ENCODE measurements around the gene AOPEP. TPM values are rescaled to one million over a fixed set of nuclear protein-coding genes. Genes with fewer than 3 reads are reported as not detected.

AOPEP gene
- total RNA-seq, 1 donor from 2014 or later, result 24.8 TPM

DNA sequence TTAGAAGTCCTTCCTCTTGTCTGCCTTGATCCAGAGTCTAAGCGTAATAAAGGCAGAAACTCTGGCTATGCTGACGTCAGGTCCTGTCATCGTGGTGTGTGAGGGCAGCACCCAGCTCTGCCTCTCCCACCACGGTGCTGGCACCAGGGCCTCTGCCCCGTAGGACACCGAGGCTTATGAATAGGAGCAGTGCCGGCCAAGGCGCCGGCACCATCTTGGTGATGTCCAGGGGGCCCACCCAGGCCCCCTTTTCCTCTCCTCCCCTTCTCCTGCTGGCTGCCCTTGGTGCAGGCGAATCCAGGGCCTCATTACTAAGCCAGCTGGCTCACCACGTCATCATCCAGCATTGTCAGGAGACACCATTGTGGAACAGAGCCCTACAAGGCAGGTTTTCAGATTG is 338.7 kb downstream of the AOPEP start:
- Mint-ChIP-seq H3K36me3 (ENCODE audit: low read depth) (peaks cover 3% of the 10 kb centered on the region), H3K27ac (ENCODE audit: unreplicated experiment) (no peak overlapping the region), H3K9me3 (no peaks in the 10 kb centered on the region), H3K4me3 (no peak overlapping the region), H3K27me3 (ENCODE audit: low read depth) (no peaks in the 10 kb centered on the region), H3K4me1 (peaks cover 14% of the 10 kb centered on the region)
- TF ChIP-seq, protein P1, sequence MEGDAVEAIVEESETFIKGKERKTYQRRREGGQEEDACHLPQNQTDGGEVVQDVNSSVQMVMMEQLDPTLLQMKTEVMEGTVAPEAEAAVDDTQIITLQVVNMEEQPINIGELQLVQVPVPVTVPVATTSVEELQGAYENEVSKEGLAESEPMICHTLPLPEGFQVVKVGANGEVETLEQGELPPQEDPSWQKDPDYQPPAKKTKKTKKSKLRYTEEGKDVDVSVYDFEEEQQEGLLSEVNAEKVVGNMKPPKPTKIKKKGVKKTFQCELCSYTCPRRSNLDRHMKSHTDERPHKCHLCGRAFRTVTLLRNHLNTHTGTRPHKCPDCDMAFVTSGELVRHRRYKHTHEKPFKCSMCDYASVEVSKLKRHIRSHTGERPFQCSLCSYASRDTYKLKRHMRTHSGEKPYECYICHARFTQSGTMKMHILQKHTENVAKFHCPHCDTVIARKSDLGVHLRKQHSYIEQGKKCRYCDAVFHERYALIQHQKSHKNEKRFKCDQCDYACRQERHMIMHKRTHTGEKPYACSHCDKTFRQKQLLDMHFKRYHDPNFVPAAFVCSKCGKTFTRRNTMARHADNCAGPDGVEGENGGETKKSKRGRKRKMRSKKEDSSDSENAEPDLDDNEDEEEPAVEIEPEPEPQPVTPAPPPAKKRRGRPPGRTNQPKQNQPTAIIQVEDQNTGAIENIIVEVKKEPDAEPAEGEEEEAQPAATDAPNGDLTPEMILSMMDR (conservative IDR thresholded peaks at IDR 0.05), result no peak
- no peak for DNase-seq (ENCODE audit: low read depth, low spot score)

DNA sequence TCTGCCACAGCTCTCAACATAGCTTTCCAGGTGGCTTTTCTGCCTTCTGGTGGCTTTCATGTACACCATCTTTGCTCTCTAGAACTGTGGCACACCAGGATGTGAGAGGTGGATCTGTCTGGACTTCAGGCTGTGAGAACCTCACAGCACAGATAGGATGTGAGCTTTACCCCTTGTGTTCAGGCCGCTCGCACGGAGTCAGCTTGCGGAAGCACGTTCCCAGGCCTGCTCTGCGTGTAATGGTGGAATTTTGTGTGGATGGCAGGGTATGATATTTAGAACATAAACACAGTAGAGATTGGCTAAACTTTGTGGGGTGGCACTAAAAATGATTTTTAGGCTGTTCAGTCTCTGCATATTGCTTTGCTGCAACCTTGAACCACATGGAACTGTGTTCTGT is 340.6 kb downstream of the AOPEP start:
- Mint-ChIP-seq H3K4me3 (no peak overlapping the region), H3K27me3 (ENCODE audit: low read depth) (no peaks in the 10 kb centered on the region), H3K36me3 (ENCODE audit: low read depth) (peaks cover 3% of the 10 kb centered on the region), H3K9me3 (no peaks in the 10 kb centered on the region), H3K4me1 (peaks cover 20% of the 10 kb centered on the region), H3K27ac (ENCODE audit: unreplicated experiment) (no peak overlapping the region)
- DNase-seq (ENCODE audit: low read depth, low spot score), result no peak
- TF ChIP-seq, protein P1 (conservative IDR thresholded peaks at IDR 0.05), result no peak

DNA sequence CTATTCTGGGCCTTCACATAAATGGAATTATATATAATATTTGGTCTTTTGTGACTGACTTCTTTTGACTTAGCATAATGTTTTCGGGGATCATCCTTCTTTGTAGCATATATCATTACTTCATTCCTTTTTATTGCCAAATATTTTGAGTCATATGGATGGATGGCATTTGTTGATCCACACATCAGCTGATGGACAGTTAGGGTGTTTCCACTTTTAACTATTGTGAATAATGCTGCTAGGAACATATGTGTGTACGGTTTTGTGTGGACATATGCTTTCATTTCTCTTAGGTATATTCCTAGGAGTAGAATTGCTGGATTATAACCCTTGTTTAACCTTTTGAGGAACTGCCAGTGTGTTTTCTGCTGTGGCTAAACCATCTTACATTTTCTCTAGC is 341.4 kb downstream of the AOPEP start:
- Mint-ChIP-seq H3K4me1 (peaks cover 16% of the 10 kb centered on the region), H3K4me3 (no peak overlapping the region), H3K27me3 (ENCODE audit: low read depth) (no peaks in the 10 kb centered on the region), H3K27ac (ENCODE audit: unreplicated experiment) (no peak overlapping the region), H3K9me3 (no peaks in the 10 kb centered on the region), H3K36me3 (ENCODE audit: low read depth) (peaks cover 3% of the 10 kb centered on the region)
- no peak for DNase-seq (ENCODE audit: low read depth, low spot score)
- TF ChIP-seq, protein P1 (conservative IDR thresholded peaks at IDR 0.05), result no peak

DNA sequence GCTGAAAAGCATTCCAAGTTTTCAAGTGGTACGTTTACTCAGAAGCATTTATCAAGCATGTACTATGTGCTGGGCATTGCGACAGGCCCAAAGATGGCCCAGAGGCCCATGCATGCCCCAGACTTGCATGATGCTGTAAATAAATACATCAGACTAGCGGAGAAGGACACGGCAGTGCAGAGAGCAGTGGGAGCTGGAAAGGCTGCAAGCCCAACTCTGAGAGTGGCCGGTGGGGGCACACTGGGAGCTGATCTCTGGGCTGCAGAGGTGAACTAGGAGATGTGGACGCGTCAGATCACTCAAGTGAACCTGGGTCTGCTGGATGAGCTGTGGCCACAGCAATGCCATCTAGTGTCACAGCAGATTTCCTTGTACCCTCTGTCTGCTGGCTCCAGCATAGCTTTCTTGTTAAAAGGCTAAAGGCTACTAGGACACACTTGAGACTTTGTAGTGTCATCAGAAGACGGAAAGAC is 344.1 kb downstream of the AOPEP start:
- DNase-seq (ENCODE audit: low read depth, low spot score), result no peak
- no peak overlapping the region for H3K4me3 Mint-ChIP-seq
- H3K9me3 Mint-ChIP-seq, result no peaks in the 10 kb centered on the region
- H3K27ac Mint-ChIP-seq (ENCODE audit: unreplicated experiment), result no peak overlapping the region
- no peaks in the 10 kb centered on the region for H3K27me3 Mint-ChIP-seq (ENCODE audit: low read depth)
- TF ChIP-seq, protein P1 (conservative IDR thresholded peaks at IDR 0.05), result no peak
- H3K4me1 Mint-ChIP-seq, result peaks cover 19% of the 10 kb centered on the region
- no peaks in the 10 kb centered on the region for H3K36me3 Mint-ChIP-seq (ENCODE audit: low read depth)

DNA sequence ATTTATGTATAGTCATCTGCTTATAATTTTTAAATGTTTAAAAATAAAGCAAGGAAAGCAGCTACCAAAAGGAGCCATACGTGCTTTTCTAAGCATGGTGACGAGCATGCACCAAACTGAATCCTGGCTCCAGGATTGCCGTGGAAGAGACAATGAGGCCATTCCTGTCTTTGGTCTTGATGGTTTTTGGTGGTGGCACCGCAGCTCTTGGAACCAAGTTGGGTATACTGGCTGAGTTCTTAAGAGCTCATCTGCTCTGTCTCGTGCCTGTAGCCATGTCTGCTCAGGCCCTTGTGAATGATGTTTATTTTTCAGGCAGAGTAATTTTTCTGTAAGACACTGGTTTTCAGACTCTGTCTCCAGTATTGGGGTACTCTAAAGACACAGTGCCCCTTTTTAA is 345.0 kb downstream of the AOPEP start:
- Mint-ChIP-seq H3K4me3 (no peak overlapping the region), H3K36me3 (ENCODE audit: low read depth) (no peaks in the 10 kb centered on the region), H3K4me1 (peaks cover 19% of the 10 kb centered on the region), H3K9me3 (no peaks in the 10 kb centered on the region), H3K27ac (ENCODE audit: unreplicated experiment) (no peak overlapping the region), H3K27me3 (ENCODE audit: low read depth) (no peaks in the 10 kb centered on the region)
- DNase-seq (ENCODE audit: low read depth, low spot score), result no peak
- TF ChIP-seq, protein P1 (conservative IDR thresholded peaks at IDR 0.05), result no peak

DNA sequence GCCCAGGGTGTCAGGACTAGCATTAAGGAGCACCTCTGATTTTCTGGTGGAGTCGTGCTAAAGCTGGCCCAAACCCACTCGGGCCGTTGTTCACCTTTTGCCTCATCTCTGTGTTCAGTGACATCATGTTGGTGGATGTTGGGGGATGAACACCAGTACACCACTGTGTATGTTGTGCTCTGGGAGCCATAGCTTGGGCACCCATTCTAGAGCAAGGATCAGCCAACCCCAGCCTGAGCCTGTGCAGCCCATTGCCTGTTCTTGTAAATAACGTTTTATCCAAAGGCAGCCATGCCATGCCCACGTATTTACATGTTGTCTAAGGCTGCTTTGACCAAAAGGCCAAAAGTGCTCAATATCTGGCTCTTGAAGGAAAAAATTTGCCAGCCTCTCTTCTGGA is 345.4 kb downstream of the AOPEP start:
- no peaks in the 10 kb centered on the region for H3K9me3 Mint-ChIP-seq
- peaks cover 24% of the 10 kb centered on the region for H3K4me1 Mint-ChIP-seq
- H3K36me3 Mint-ChIP-seq (ENCODE audit: low read depth), result no peaks in the 10 kb centered on the region
- no peaks in the 10 kb centered on the region for H3K27me3 Mint-ChIP-seq (ENCODE audit: low read depth)
- TF ChIP-seq, protein P1 (conservative IDR thresholded peaks at IDR 0.05), result no peak
- H3K27ac Mint-ChIP-seq (ENCODE audit: unreplicated experiment), result no peak overlapping the region
- no peak for DNase-seq (ENCODE audit: low read depth, low spot score)
- H3K4me3 Mint-ChIP-seq, result no peak overlapping the region
